Spinal cord (tissue), 10 donors: ENCODE results near the gene CLEC3B. TPM values are rescaled to one million over a fixed set of nuclear protein-coding genes. Genes with fewer than 3 reads are reported as not detected.
A peak's percentile ranks its signal among the peaks of the same experiment; 100 is the strongest.

Source experiments
- DNase-seq, 6 donors: peaks; one replicate each; pipeline versions ENCODE4 v3.0.0 to v3.0.0-alpha.2; 2013 to 2015; ENCODE audit warnings: low spot score in 6 of 6, low read depth in 4 of 6
- H3K27ac ChIP-seq: one replicate; pipeline ENCODE4 v1.5.1; 2013; ENCODE audit warnings: low read depth, low read length, control low read depth
- H3K27me3 ChIP-seq: one replicate; pipeline ENCODE4 v1.6.1; 2013; ENCODE audit warnings: low read length; ENCODE audit not compliant: control insufficient read depth, insufficient read depth
- H3K36me3 ChIP-seq: one replicate; pipeline ENCODE4 v1.6.1; 2013; ENCODE audit warnings: low read length; ENCODE audit not compliant: control insufficient read depth, insufficient read depth
- H3K4me1 ChIP-seq: one replicate; pipeline ENCODE4 v1.6.1; 2013; ENCODE audit warnings: low read length; ENCODE audit not compliant: control insufficient read depth, insufficient read depth
- H3K4me3 ChIP-seq: one replicate; pipeline ENCODE4 v1.5.1; 2013; ENCODE audit warnings: low read depth, low read length, control low read depth
- H3K9me3 ChIP-seq: one replicate; pipeline ENCODE4 v1.6.1; 2013; ENCODE audit warnings: low read length; ENCODE audit not compliant: control insufficient read depth, insufficient read depth
- WGBS: methylation state at CpG from one replicate; pipeline ENCODE4 v1.1.5; 2013; ENCODE audit warnings: missing lambda C conversion rate; ENCODE audit not compliant: insufficient coverage; 5-methylcytosine and 5-hydroxymethylcytosine counted together
- polyA plus RNA-seq, 2 donors: library from polyadenylated mRNA; unstranded; fragments of 120-200 nt; gene quantifications; one replicate each; pipeline ENCODE4 v1.2.1, GENCODE V29; 2013; ENCODE audit not compliant: insufficient read length in 2 of 2
- total RNA-seq, 2 donors: library from RNA; depleted of rRNA in 1 of 2; stranded (reverse); fragments of 120-200 nt in 1 of 2; fragments of >200 nt in 1 of 2; gene quantifications; one replicate each; pipeline versions ENCODE4 v1.2.3 to v1.2.4, GENCODE V29; 2013 to 2014
- donor health status: healthy.

The CLEC3B gene
- total and polyA plus RNA-seq, 4 donors = 91.2 to 391 (median 138) TPM

DNA sequence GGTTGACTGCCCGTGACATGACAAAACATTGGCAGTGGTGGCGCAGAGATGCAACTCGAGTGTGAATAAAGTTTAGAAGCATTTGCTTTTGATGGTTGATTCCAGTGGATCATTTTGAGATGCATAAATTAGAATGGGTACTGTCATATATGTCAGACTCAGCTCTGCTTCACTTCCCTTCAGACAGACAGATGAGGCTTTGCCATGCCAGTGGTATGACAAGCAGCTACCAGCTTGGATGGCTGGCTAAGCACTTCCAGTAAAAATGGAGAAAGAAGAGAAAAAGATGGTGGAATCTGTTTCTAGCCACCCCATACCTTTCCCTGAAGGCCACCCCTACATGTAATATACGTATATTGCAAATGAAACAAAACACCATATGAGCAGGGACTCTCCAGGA is 13.5 kb upstream of the CLEC3B start:
- H3K36me3 ChIP-seq = peaks cover 20% of the 10 kb centered on the region
- H3K4me1 ChIP-seq = no peaks in the 10 kb centered on the region
- peak in 1 of 6 donors; percentile 75 for DNase-seq
- peak overlapping the region; percentile 67 for H3K27ac ChIP-seq
- no peak overlapping the region for H3K4me3 ChIP-seq
- WGBS = 70% methylated on average over 3 of the region's 4 CpGs
- H3K9me3 ChIP-seq = no peaks in the 10 kb centered on the region
- no peaks in the 10 kb centered on the region for H3K27me3 ChIP-seq

GRCh38 chr3:45016916-45017315 is 9.2 kb upstream of the CLEC3B start:
- Histone ChIP-seq H3K4me1 (peaks cover 6% of the 10 kb centered on the region), H3K9me3 (no peaks in the 10 kb centered on the region), H3K36me3 (peaks cover 11% of the 10 kb centered on the region), H3K4me3 (no peak overlapping the region), H3K27me3 (no peaks in the 10 kb centered on the region), H3K27ac (peak overlapping the region; percentile 44)
- no CpG with 5 or more reads among the region's 2 CpGs for WGBS
- no peak for DNase-seq

DNA sequence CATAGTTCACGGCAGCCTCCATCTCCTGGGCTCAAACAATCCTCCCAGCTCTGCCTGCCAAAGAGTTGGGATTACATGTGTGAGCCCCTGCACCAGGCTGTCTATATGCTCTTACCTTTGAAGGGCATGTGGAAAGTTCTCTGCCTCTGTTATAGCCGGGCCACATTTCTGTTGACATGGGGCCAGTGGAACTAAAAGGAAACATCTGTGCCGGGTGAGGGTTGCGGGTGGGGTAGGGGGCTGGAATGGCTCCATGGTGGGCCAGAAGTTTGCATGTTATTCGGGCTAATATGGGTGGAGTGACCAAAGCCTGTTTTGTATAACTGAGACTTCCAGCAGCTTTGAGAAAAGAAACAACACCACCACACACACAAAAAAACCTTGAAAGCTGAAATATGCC is 8.3 kb upstream of the CLEC3B start:
- H3K36me3 ChIP-seq = peaks cover 11% of the 10 kb centered on the region
- DNase-seq = no peak
- 84% methylated on average over 3 of the region's 5 CpGs for WGBS
- H3K9me3 ChIP-seq = no peaks in the 10 kb centered on the region
- peaks cover 6% of the 10 kb centered on the region for H3K4me1 ChIP-seq
- H3K27ac ChIP-seq = peak overlapping the region; percentile 44
- H3K4me3 ChIP-seq = no peak overlapping the region
- H3K27me3 ChIP-seq = no peaks in the 10 kb centered on the region

DNA sequence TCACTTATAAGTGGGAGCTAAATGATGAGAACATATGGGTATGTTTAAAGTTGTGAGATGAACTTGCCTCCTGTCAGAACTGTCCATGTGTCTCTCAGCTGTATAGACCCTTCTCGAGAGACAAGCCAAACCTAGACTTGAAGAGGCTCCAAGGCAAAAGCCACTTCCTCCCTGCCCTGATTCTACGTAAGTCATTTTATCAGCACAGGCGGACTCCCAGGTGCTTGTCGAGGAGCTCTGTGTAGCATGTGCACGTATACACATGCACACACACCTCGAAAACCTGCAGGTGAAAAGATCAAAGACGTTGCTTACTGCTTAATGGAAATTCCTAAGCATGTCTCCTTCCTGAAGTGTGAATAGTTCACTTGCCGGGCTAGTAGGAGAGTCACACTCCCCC is 5.6 kb upstream of the CLEC3B start:
- Histone ChIP-seq H3K36me3 (peaks cover 2% of the 10 kb centered on the region), H3K27ac (peak overlapping the region; percentile 79), H3K4me1 (peaks cover 12% of the 10 kb centered on the region), H3K27me3 (no peaks in the 10 kb centered on the region), H3K4me3 (no peak overlapping the region), H3K9me3 (no peaks in the 10 kb centered on the region)
- 77% methylated on average over 7 of the region's 8 CpGs for whole genome bisulfite sequencing
- no peak for DNase-seq

DNA sequence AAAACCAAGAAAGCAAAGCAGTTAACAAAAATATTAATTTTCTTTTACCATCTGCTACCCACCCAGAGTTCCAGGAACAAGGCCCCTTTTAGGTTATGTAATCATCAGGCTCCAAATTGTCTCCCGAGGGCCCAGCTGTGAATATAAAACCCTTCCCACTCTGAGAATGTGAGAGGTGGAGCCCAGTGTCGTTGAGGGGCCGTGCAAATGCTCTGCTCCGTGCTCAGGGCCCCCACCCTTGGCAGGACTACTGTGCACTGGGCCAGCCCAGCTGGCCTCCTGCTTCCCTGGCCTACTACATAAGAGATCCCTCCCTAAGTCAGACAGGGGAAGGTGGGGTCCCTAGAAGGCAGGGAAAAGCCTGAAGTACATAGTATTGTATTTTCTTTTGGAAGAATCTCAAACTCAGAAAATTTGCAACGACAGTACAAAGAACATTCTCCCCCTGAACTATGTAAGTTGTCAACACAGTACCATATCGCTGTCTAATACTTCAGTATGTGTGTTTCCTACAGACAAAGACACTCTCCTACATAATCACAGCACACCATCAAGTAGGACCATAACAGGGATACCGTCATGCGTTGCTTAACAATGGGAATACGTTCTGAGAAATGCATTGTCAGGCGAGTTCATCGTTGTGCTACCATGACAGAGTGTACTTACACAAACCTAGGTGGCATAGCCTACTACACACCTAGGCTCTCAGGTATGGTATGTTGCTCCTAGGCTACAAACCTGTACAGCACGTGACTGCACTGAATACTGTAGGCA is 4.4 kb upstream of the CLEC3B start:
- peak in 1 of 6 donors; percentile 82 for DNase-seq
- no peaks in the 10 kb centered on the region for H3K9me3 ChIP-seq
- H3K27ac ChIP-seq = peak overlapping the region; percentile 79
- H3K36me3 ChIP-seq = peaks cover 2% of the 10 kb centered on the region
- peaks cover 20% of the 10 kb centered on the region for H3K4me1 ChIP-seq
- H3K4me3 ChIP-seq = no peak overlapping the region
- 75% methylated on average over 8 of the region's 12 CpGs for WGBS
- no peaks in the 10 kb centered on the region for H3K27me3 ChIP-seq

DNA sequence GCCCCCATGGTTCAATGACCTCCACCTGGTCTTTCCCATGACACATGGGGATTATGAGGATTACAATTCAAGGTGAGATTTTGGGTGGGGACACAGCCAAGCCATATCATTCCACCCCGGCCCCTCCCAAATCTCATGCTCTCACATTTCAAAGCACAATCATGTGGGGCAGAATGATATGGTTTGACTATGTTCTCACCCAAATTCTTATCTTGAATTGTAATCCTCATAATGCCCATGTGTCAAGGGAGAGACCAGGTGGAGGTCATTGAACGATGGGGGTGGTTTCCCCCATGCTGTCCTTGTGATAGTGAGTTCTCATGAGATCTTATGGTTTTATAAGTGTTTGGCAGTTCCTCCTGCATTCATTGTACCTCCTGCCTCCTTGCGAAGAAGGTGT is 2.4 kb upstream of the CLEC3B start:
- 83% methylated on average over 1 of the region's 3 CpGs for WGBS

GRCh38 chr3:45024542-45025255 is 1.4 kb upstream of the CLEC3B start:
- Histone ChIP-seq H3K4me3 (no peak overlapping the region), H3K9me3 (no peaks in the 10 kb centered on the region), H3K27ac (peak overlapping the region; percentile 8), H3K27me3 (no peaks in the 10 kb centered on the region), H3K36me3 (no peaks in the 10 kb centered on the region), H3K4me1 (peaks cover 26% of the 10 kb centered on the region)
- peak in 1 of 6 donors; percentile 60 for DNase-seq
- 66% methylated on average over 3 of the region's 6 CpGs for WGBS

More for the DNA sequence above, 2.4 kb upstream of the CLEC3B start:
- H3K9me3 ChIP-seq = no peaks in the 10 kb centered on the region
- no peak overlapping the region for H3K27ac ChIP-seq
- no peaks in the 10 kb centered on the region for H3K27me3 ChIP-seq
- H3K4me3 ChIP-seq = no peak overlapping the region
- H3K4me1 ChIP-seq = peaks cover 24% of the 10 kb centered on the region
- no peaks in the 10 kb centered on the region for H3K36me3 ChIP-seq
- DNase-seq = no peak

GRCh38 chr3:45026957-45027356 is 854 bp downstream of the CLEC3B start:
- H3K27ac ChIP-seq = peak overlapping the region; percentile 2
- H3K9me3 ChIP-seq = no peaks in the 10 kb centered on the region
- H3K4me3 ChIP-seq = peak overlapping the region; percentile 19
- peak in 1 of 6 donors; percentile 63 for DNase-seq
- H3K27me3 ChIP-seq = no peaks in the 10 kb centered on the region
- no peaks in the 10 kb centered on the region for H3K36me3 ChIP-seq
- WGBS = 52% methylated on average over 4 of the region's 4 CpGs
- peaks cover 21% of the 10 kb centered on the region for H3K4me1 ChIP-seq

DNA sequence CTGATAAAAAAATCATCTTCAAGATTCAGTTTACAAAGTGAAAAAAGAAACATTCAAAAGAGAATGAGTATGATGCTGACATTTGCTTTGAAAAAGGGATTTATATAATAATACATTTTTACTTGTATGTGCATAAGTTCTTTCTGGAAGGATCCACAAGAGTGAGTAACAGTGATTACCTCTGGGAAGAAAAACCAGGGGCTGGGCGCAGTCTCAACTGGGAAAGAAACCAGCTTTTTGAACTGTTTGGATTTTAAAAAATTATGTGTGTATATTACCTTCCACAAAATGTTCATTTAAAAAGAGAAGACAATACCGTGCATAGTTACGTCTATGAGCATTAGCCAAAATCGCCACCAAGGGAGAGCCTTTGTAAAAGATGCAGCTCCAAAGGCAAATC is 1.3 kb downstream of the CLEC3B start:
- Histone ChIP-seq H3K4me1 (peaks cover 21% of the 10 kb centered on the region), H3K27ac (peak overlapping the region; percentile 2), H3K4me3 (peak overlapping the region; percentile 19), H3K27me3 (no peaks in the 10 kb centered on the region), H3K36me3 (no peaks in the 10 kb centered on the region), H3K9me3 (no peaks in the 10 kb centered on the region)
- no CpG with 5 or more reads among the region's 4 CpGs for WGBS
- DNase-seq = peak in 1 of 6 donors; percentile 32
